Stimulated activated CD4-positive, alpha-beta T cell treated with anti-CD3 and anti-CD28 coated beads, Interleukin-1b, Interleukin-23, amount 100 ng/mL, for 48 hours (primary cell): ENCODE measurements around the gene LONP2.
A peak's percentile ranks its signal among the peaks of the same experiment; 100 is the strongest.

ENCODE experiments used
- DNase-seq: peaks from one replicate; pipeline ENCODE4 v3.0.0-alpha.2; 2020

The LONP2 gene, protein sequence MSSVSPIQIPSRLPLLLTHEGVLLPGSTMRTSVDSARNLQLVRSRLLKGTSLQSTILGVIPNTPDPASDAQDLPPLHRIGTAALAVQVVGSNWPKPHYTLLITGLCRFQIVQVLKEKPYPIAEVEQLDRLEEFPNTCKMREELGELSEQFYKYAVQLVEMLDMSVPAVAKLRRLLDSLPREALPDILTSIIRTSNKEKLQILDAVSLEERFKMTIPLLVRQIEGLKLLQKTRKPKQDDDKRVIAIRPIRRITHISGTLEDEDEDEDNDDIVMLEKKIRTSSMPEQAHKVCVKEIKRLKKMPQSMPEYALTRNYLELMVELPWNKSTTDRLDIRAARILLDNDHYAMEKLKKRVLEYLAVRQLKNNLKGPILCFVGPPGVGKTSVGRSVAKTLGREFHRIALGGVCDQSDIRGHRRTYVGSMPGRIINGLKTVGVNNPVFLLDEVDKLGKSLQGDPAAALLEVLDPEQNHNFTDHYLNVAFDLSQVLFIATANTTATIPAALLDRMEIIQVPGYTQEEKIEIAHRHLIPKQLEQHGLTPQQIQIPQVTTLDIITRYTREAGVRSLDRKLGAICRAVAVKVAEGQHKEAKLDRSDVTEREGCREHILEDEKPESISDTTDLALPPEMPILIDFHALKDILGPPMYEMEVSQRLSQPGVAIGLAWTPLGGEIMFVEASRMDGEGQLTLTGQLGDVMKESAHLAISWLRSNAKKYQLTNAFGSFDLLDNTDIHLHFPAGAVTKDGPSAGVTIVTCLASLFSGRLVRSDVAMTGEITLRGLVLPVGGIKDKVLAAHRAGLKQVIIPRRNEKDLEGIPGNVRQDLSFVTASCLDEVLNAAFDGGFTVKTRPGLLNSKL

DNA sequence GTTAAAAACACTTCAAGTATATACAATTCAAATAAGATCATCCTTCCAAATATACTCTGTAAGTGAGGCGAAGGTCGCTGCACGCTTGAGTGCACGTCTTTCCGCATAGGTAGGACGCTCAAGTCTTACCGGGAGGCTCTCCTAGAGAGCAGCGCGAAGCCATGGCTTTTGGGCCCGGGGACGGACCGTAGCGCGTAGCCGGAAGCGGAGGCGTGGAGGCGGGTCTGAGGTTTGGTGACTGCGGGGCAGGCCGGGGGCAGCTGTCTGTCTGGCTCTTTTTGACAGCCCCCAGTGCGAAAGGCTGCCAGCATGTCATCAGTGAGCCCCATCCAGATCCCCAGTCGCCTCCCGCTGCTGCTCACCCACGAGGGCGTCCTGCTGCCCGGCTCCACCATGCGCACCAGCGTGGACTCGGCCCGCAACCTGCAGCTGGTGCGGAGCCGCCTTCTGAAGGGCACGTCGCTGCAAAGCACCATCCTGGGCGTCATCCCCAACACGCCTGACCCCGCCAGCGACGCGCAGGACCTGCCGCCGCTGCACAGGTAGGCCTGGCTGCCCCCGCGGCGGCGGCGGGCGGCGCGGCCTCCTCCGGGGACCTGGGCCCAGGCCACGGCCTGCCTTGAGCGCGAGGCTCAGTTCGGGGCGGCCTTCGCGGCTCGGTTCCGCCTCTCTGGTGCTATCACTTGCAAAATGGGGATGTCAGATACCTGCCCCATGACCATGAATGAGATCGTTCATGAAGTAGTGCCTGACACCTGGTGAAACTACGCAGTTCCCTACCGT lies at the start of gene LONP2:
LONP2 (plus strand) TSS at position 221 of the 783 bp plus-strand sequence; CDS start at position 310, 89 bp downstream.
- DNase-seq, result peak; percentile 92

DNA sequence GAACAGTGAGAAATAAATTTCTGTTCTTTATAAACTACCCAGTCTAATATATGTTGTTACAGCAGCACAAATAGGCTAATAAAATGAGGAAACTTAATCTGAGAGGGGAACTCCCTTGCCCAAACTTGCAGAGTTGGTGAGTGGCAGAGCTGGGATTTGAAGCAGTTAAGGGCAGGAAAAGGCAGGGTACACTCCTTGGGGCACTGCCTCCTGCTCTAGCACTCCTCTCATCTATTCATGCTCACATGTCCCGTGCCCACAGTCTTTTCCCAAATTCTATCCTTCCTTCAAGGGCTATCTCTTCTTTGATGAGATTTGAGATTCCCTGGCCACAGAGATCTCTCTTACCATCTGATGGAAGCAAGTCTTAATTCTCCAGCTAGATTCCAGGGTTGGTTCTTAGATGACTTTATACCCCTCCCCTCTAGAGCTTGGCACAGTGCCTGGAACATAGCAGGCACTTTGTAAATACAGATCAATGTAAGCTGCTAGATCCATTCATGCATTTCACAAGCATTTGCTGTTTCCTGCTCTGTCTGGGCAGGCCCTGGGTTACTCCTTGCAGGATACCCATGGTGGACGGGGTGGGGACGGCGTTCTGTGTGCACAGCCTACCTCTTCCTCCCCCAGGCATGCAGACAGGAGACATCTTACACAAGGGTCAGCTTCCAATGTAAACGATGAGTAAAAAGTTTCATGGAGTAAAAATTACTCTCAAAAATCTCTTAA lies 49.1 kb upstream of the LONP2 start:
- no peak for DNase-seq

DNA sequence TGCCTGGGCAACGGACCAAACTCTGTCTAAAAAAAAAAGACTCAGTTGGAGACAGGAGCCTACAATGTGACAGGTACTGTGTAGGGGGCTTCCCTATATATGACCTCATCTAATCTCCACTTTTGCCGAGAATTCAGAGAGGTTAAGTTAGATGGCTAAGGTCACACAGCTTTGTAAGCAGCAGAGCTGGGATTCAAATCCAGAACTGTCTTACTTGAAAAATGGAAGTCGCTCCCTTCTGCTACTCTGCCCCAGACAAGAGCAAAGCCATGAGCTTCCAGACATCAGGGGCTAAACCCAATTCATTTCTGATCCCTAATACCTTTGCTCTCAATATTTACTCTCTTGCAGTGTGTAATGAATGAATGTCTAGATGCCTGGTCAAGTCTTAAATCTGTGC lies 46.8 kb upstream of the LONP2 start:
- DNase-seq, result no peak

DNA sequence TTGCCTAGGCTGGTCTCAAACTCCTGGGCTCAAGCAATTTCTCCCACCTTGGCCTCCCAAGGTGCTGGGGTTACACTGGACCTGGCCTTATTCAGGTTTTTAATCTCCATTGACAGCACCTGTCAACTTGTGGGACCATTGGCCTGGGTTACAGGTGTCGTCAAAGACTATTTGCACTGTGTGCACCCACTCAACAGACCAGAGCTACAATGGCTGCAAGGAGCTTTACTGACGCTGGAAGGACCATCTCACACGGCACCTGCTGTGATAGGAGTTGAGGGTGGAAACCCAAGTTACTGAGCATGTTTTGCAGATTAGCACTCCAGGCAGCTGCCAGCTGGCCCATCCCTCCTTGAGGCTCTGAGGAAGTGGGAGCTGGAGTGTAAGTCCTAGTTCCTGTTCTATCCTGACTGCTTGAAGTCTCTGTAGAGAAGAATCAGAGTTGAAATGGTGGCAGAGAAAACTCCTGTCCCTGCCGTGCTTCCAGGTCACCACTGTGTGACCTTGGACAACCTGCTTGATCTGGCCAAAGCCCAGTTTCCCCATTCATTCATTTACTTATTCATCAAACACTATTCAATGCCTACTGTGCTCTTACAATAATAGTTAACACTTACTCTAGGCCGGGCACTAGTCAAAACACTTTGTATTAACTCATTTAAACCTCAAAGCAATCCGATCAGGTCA lies 42.4 kb upstream of the LONP2 start:
- DNase-seq, result no peak

DNA sequence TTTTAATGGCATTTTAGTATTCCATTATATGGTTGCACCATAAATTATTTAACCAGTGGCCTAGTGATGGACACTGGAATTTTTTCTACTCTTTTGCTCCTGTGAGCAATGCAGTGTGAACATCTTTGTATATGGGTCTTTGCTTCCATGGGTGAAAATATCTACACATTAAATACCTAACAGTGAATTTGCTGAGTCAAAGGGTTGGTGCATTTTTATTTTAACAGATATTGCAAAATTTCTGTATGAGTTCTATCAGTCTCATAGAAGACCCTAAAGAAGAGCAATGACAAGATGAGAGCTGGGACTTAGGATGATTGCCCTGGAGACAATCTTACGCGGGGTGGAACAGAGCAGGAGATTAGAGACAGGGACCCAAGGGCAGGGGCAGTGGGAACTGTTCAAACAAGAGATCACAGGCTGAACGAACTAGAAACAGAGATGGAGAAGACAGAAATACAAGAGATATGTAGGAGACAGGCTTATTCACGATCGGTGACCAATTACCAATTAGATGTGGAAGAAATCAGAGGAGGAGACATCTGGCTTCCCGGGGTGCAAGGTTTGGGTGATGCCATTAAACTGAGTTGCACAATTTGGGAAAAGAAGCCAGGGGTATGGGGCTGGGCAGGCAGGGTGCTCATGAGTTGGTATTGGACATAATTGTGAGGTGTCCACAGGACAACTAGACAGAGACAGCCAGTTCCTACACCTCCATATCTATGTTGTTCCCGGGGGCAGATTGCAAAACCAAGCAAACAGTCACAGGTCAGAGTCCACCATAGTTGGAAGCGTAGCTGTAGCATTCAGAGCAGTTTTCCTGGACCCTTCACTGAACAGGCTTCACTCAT lies 39.9 kb upstream of the LONP2 start:
- DNase-seq, result no peak

DNA sequence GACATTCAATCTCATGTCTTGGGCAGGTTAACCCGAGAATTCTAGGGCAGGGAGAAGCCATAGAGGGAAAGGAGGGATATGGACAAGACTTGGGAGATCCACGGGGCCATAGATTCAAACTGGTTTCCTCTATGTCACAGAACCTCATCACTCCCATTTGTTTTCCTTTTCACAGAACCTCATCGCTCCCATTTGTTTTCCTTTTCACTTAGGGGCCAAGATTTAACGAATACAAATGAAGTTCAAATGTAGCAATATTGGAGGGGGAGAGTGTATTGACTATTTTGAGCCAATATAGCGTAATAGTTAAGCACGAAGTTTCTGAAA lies 39.3 kb upstream of the LONP2 start:
- no peak for DNase-seq

DNA sequence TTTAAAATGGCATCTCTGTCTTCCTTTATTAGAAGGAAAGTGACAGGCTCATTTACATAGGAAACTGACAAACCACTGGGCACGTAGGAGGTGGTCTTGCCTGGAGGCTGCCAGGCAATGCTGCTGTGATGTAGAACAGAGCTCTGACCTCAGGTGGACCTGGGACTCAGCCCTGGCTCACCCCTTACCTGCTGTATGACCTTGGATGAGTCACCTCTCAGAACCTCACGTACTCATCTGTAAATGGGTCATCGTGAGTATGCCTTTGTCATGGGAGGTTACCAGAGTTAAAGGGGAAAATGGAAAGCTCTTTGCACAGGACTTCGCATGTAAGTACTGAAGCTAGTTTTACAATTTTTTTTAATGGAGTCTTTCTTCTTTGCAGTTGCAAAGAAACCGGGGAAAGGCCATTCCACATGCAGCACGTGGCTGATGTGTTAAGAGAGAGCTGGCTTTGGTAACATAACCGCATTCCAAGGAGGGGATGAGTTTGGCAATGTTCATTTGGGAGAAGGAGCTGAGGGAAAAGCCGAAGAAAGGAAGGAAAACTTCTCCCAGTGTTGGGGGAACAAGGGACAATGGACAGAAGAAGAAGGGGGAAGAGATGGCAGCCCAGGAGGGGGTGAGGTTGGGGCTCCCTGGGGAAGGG lies 37.4 kb upstream of the LONP2 start:
- peak; percentile 19 for DNase-seq

DNA sequence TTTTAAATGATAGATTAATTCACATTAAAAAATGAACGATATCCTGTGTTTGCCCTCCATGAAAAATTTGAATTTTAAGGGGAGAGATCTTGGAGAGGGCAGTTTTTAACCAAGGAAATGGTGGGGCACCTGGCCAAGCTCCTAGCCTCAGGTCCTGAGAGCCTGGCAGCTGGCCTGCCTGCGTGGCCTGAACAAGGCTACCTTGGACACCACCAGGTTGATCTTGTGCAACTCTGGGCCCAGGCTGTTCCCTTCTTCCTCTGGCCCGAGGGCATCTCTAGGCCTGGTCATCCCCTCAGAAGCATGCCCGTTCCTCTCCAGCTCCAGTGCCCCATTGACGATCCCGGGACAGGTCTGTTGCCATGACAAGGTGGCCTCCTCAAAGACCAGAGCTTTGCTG lies 33.4 kb upstream of the LONP2 start:
- no peak for DNase-seq

DNA sequence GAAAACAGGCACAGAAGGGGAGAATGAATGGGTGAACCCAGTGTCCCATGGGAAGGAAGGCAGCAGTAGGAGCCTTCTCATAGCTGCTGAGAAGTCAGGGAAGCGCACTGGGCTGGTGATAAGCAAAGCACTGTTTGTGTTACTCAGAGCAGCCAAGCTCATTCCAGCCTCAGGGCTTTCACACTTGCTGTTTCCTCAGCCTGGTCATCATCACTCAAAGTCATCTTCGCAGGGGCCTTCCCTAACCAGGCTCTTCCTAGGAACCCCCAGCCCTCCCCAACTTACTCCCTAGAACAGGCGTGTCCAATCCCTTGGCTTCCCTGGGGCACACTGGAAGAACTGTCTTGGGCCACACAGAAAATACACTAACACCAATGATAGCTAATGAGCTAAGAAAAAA lies 32.1 kb upstream of the LONP2 start:
- DNase-seq, result no peak

DNA sequence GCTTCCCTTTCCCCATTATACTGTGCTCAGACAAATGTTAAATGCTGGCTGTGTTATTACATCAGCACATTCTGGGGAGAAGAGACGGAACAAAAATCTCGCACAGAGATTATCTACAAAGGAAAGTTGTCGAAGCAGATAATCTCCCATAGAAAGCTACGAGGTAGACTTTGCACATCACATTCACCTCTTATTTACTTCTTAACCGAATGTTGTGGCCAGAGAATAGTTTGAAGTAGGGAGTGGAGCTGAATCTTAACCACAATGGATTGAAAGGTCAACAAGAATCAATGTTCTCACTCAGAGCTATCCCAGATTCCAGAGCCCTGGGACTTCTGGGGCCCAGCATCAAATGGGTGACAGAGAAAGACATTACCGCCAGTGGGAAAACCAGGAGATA lies 28.4 kb upstream of the LONP2 start:
- DNase-seq, result no peak

DNA sequence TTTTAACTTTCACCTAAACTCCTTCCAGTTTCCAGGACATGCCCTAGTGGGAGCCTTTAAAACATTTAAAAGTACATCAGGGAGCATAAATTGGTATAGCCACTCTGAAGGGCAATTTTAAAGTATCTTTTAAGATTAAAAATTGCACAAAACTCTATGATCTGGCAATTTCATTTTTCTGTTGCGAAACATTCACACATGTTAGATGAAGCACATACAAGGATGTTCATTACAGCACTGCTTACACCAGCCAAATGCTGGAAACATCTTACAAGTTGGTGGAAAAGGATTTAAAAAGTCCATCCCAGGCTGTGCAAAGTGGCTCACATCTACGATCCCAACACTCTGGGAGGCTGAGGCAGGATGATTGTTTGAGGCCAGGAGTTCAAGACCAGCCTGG lies 26.4 kb upstream of the LONP2 start:
- no peak for DNase-seq

DNA sequence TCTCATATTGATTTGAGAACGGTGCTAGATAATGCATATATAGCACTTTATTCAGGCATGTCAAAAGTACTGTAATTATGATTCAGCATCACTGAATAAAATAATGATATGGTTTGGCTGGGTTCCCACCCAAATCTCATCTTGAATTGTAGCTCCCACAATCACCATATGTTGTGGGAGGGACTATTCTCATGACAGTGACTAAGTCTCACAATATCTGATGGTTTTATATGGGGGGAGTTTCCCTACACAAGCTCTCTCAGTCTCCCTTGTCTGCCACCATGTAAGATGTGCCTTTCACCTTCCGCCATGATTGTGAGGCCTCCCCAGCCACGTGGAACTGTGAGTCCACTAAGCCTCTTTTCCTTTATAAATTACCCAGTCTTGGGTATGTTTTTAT lies 25.6 kb upstream of the LONP2 start:
- no peak for DNase-seq

DNA sequence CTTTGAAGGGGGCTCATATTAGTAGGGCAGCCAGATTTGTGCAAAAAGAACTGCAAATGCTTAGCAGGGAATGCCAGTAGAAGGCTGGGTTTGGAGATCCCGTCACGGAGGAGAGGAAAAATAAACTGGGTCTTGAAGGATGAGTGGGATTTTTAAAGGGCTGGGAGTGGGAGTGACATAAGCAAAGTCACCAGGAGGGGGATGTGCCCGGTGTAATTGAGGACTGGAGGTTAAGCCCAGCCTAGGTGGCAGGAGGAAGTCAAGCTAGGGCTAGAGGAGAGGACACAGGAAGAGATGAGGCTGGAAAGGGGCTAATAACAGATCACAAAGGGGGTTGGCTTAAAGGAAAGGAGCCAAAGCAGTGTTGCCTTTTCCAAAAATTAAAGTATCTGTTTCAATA lies 23.2 kb upstream of the LONP2 start:
- no peak for DNase-seq

DNA sequence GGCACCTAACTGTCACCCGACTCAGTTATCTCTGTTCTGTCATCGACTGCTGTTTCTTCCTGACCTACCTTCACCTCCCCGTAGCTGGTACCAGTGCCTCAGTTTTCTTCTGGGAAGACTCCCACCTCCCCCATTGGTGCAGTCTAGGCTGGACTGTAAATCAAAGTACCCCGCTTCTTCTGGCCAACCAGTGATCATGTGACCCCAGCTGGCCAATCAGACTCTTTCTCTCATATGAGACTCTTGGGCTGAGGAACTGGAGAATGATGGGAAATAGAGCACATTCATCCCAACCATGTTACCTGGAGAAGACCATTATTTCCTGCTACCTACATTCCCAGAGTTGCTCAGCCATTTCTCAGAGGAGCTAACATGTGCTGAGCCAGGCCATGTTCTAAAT lies 20.6 kb upstream of the LONP2 start:
- no peak for DNase-seq

DNA sequence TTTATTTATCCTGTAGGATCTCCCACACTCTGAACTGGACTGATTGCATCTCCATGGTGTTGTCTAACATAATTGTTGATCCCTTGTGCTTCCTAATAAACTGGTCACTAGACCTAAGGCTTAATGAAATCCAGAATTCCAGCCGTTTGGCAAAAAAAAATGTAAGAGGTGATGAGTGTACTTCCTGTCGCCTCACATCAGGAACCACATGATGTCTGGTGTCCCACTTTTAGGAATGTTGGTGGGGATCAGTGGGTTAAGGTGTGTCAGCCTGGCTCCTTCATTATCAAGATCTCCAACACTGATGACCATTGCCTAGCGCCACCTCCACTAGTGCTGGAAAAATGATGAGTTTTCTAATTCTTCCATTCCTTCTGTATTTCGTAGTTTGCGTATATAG lies 18.6 kb upstream of the LONP2 start:
- DNase-seq, result no peak

DNA sequence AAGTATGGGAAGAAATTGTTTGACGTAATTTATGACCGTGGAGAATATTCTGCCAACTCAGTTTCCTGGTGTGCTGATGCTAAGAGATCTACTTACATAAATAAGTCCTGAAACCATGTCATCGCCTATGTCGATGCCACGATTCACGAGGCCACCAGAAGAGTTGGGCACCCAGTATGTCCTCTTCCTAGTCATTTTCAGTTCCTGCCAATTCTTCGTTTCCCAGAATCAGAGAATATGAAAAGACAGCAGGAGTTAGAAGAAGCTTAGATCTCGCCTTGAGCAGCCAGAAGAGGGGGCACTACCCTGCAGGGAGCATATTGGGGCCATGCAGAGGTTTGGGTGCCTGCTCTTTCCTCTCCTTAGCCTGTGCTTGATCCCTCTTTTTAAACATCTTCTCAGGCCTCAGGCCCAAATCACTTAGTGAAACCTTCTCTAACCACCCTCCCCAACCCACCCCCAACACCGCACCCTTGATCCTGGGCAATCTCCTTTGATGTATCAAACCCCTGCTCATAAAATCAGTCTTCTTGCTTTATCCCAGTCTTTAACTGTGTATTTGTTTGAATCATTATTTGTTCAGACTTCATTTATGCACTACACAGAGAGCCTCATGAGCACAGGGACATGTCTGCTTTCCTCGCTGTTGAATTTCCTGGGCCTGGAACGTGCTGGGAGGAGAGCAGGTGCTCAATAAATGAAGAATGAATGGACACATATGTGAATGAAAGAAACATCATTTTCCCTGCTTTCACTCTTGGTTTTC lies 12.2 kb upstream of the LONP2 start:
- DNase-seq, result peak; percentile 31

DNA sequence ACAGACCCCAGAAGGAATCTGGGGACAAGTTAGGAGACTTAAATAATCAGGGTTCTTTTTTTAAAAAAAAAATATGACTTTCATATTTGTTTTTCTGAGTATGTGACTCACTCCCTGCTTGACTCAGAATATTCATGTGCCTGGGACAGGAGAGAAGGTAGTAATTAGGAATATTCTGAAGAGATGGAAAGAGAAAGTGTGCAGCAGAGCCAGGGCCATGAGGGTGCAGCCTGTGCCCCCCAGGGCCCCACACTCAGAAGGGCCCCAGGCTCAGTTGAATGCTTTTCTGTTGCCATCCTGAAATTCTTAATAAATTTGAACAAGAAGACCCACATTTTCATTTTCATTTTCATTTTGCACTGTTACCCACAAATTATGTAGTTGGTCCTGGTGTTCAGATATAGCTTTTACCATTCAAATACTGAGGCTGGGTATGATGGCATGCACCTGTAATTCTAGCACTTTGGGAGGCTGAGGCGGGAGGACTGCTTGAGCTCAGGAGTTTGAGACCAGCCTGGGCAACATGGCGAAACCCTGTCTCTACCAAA lies 11.5 kb upstream of the LONP2 start:
- DNase-seq, result peak; percentile 11

DNA sequence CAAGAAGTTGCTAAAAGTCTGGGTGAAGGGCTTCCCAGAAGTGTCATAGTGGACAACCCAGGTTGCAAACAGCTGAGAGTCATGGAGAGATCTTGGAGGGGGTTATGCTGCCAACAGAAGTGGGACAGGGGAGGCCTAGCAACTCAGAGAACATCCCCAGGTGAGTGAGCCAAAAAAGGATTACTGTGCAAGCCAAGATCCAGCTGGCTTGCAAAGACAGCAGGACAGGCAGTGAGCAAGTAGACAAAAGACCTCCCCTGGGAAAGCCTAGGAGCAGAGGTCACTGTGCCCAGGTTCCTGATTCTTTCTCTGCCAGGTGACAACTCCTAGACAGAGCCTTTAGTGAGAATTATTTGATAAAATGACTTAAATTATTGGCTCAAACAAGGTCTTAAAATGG lies 9.5 kb upstream of the LONP2 start:
- DNase-seq, result no peak

DNA sequence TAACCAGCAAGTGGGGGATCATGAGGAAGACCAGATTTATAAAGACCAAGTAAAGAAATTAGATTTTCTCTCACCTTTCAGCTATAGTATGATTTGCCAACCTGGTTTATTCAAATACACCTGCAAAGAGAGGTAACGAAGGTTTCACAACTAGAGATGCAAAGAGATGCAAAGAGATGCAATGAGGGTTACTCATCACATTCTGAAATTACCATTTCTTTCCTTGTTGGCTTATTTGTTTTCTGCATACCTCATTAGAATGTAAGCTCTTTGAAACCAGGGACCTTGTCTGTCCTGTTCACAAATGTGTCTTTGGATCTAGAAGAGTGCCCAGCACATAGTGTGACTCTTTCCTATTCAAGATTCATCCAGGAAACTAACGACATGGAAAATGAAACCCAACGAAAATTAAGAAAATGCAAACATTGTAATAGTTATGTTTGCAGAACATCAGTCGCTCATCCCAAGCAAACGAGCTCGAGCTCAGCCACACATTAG lies 9.0 kb upstream of the LONP2 start:
- DNase-seq, result no peak
